Measurements from ENCODE around the gene EXOC4.

DNA sequence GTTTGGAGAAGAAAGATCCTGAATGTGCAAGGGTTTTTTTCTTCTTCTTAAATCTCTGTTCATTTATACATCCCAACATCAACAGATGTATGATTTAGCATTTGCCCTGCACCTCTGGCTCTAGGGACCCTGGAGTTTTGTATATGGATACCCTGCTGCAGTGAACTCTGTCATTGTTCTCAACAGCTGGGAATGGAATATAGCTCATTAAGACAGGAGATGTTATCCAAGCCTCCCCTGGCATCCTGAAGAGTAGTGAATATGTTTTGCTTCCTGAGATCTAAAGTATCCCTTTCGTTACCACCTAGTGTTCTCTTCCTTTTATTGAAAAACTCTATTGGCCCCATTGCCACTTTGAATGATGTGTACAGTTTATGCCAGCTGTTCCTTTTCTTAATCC is 275.9 kb downstream of the EXOC4 start:
- no peak for TF ChIP-seq POLR2AphosphoS5 (IDR thresholded peaks at IDR 0.05)
- no peak for TF ChIP-seq EP300 (IDR thresholded peaks at IDR 0.05; ENCODE audit: low read depth)
- TF ChIP-seq, protein P1, sequence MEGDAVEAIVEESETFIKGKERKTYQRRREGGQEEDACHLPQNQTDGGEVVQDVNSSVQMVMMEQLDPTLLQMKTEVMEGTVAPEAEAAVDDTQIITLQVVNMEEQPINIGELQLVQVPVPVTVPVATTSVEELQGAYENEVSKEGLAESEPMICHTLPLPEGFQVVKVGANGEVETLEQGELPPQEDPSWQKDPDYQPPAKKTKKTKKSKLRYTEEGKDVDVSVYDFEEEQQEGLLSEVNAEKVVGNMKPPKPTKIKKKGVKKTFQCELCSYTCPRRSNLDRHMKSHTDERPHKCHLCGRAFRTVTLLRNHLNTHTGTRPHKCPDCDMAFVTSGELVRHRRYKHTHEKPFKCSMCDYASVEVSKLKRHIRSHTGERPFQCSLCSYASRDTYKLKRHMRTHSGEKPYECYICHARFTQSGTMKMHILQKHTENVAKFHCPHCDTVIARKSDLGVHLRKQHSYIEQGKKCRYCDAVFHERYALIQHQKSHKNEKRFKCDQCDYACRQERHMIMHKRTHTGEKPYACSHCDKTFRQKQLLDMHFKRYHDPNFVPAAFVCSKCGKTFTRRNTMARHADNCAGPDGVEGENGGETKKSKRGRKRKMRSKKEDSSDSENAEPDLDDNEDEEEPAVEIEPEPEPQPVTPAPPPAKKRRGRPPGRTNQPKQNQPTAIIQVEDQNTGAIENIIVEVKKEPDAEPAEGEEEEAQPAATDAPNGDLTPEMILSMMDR (IDR thresholded peaks at IDR 0.05) = no peak

Measured in transverse colon (tissue), 4 donors.